HFFc6 (cell line): ENCODE measurements around the gene RAB3GAP2. TPM values are rescaled to one million over a fixed set of nuclear protein-coding genes. Genes with fewer than 3 reads are reported as not detected.
A peak's percentile ranks its signal among the peaks of the same experiment; 100 is the strongest.
"Not testable (repeated sequence)": the region's sequence is repeated elsewhere in the genome, so short reads cannot be mapped to it uniquely, and the experiment has no call there.

Source experiments
- DNase-seq: peaks from one replicate; pipeline ENCODE4 v3.0.0-alpha.2; 2018
- H3K27ac Mint-ChIP-seq: 2 replicates; pipeline ENCODE4 v1.8.0; 2020; ENCODE audit warnings: mild to moderate bottlenecking, mixed read lengths
- H3K27me3 Mint-ChIP-seq: 2 replicates; pipeline ENCODE4 v1.8.0; 2021; ENCODE audit warnings: mild to moderate bottlenecking, moderate library complexity, mixed read lengths; ENCODE audit not compliant: insufficient read depth
- H3K36me3 Mint-ChIP-seq: 2 replicates; pipeline ENCODE4 v1.8.0; 2021; ENCODE audit warnings: low read depth, mixed read lengths
- H3K4me1 Mint-ChIP-seq: 2 replicates; pipeline ENCODE4 v1.8.0; 2020; ENCODE audit warnings: low read depth, mixed read lengths
- H3K4me3 Mint-ChIP-seq: 2 replicates; pipeline ENCODE4 v1.8.0; 2020; ENCODE audit warnings: mild to moderate bottlenecking, moderate library complexity, mixed read lengths
- H3K9me3 Mint-ChIP-seq: 2 replicates; pipeline ENCODE4 v1.8.0; 2020; ENCODE audit warnings: mild to moderate bottlenecking, mixed read lengths
- CTCF ChIP-seq: fragments of 200-600 bp; sonication (generic); IDR thresholded peaks from 2 replicates; pipeline ENCODE4 v1.5.0; 2021; ENCODE audit warnings: antibody characterized with exemption, mild to moderate bottlenecking
- total RNA-seq, 6 experiments: library from RNA; stranded (reverse); fragmentation: NEBNext Ultra II Directional; extraction: Animal tissue kit (Norgen Biotek cat#: 25700); gene quantifications; 2 replicates in 1 of 6; 3 replicates in 5 of 6; pipeline ENCODE4 v1.2.3, GENCODE V29; 2021

RAB3GAP2 gene
- total RNA-seq, 6 experiments from 2014 or later, result 42.0 to 49.6 (median 43.9) TPM

- H3K27me3 Mint-ChIP-seq, result no peaks in the 10 kb centered on the region
- H3K4me3 Mint-ChIP-seq, result no peak overlapping the region
- H3K9me3 Mint-ChIP-seq, result no peaks in the 10 kb centered on the region
- no peak for DNase-seq
- no peak for TF ChIP-seq CTCF
- no peaks in the 10 kb centered on the region for H3K4me1 Mint-ChIP-seq
- H3K27ac Mint-ChIP-seq, result no peak overlapping the region
- peaks cover 44% of the 10 kb centered on the region for H3K36me3 Mint-ChIP-seq
These were observed 113.2 kb downstream of the RAB3GAP2 start for GRCh38 chr1:220159041-220159440.

DNA sequence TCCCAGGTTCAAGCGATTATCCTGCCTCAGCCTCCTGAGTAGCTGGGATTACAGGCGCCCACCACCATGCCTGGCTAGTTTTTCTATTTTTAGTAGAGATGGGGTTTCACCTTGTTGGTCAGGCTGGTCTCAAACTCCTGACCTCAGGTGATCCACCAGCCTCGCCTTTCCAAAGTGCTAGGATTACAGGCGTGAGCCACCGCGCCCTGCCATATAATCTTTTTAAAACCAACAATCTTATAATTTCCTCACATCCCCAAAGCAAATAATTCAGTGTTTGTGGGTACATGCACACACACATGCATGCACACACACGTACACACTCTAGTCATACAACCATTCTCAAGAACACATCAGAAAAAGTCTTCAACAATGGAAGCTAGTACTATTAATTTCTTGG is 113.7 kb downstream of the RAB3GAP2 start:
- H3K27ac Mint-ChIP-seq, H3K4me1 Mint-ChIP-seq, H3K27me3 Mint-ChIP-seq, H3K4me3 Mint-ChIP-seq, H3K9me3 Mint-ChIP-seq, DNase-seq: not testable (repeated sequence)
- peaks cover 49% of the 10 kb centered on the region for H3K36me3 Mint-ChIP-seq

GRCh38 chr1:220157738-220158137 is 114.5 kb downstream of the RAB3GAP2 start:
- DNase-seq, result no peak
- Mint-ChIP-seq H3K4me3 (no peak overlapping the region), H3K9me3 (no peaks in the 10 kb centered on the region), H3K4me1 (no peaks in the 10 kb centered on the region), H3K27me3 (no peaks in the 10 kb centered on the region), H3K27ac (no peak overlapping the region), H3K36me3 (peaks cover 49% of the 10 kb centered on the region)
- no peak for TF ChIP-seq CTCF

- 0 out of 2 replicates have a peak overlapping the region, but pooled peaks have one; percentile 5 for H3K27ac Mint-ChIP-seq
These were observed 115.6 kb downstream of the RAB3GAP2 start for GRCh38 chr1:220156620-220157146.

DNA sequence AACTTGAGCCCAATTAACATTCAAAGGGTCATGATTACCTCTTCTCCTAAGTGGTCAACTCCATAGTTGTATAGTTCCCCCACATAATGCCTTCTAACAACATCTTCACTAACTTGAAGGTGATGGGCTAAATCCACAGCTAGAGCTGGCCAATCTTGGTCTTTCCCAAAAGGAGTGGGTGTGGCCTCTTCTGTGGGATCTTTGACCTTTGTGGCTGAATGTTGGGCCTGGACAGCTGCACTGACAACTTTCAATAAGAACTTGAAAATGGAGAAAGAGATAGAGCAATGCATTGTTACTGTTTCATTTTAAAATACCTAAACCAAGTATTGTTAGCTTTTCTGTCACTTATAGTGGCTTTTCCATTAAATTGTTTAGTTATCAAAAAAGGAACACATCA is 119.1 kb downstream of the RAB3GAP2 start:
- Mint-ChIP-seq H3K4me1 (no peaks in the 10 kb centered on the region), H3K27ac (no peak overlapping the region), H3K9me3 (no peaks in the 10 kb centered on the region), H3K4me3 (no peak overlapping the region), H3K27me3 (peaks cover 1% of the 10 kb centered on the region; the same call in 1 of the 2 replicates), H3K36me3 (peaks cover 31% of the 10 kb centered on the region)
- no peak for TF ChIP-seq CTCF
- no peak for DNase-seq

More at GRCh38 chr1:220156620-220157146, 115.6 kb downstream of the RAB3GAP2 start:
- Mint-ChIP-seq H3K4me1 (no peaks in the 10 kb centered on the region), H3K4me3 (no peak overlapping the region), H3K9me3 (no peaks in the 10 kb centered on the region), H3K27me3 (no peaks in the 10 kb centered on the region), H3K36me3 (peaks cover 50% of the 10 kb centered on the region)
- DNase-seq, result no peak
- TF ChIP-seq CTCF, result no peak

DNA sequence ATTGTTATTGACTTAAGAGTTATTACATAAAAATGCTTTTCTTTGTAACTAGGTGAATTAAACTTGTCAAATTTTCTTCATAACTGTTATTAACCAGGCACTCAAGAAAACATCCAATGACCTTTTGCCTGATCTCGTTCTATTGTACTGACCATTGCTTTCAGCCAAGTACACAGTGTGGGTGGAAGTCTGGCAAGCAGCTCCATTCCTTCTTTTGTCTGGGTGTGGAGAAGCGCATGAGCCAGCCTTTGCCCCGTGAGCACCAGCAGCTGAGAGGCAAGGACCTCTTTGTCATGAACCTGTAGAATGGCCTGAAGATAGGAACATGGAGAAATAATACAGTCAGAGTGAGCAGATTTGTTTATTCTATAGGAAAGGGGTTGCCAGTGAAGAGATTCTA is 120.8 kb downstream of the RAB3GAP2 start:
- H3K9me3 Mint-ChIP-seq, result no peaks in the 10 kb centered on the region
- H3K4me3 Mint-ChIP-seq, result no peak overlapping the region
- H3K27ac Mint-ChIP-seq, result no peak overlapping the region
- H3K27me3 Mint-ChIP-seq, result peaks cover 1% of the 10 kb centered on the region; the same call in 1 of the 2 replicates
- TF ChIP-seq CTCF, result no peak
- no peak for DNase-seq
- H3K36me3 Mint-ChIP-seq, result peaks cover 17% of the 10 kb centered on the region
- no peaks in the 10 kb centered on the region for H3K4me1 Mint-ChIP-seq
